ENCODE measurements around the gene KCNJ14.

The KCNJ14 gene

GRCh38 chr19:48509467-48510194, 54.3 kb downstream of the KCNJ14 start:
- no peak for DNase-seq

GRCh38 chr19:48510421-48511268, 55.3 kb downstream of the KCNJ14 start:
- peak; percentile 81 for DNase-seq

- no peak for DNase-seq
Measured at GRCh38 chr19:48511321-48511731, 56.0 kb downstream of the KCNJ14 start.

- DNase-seq = no peak
Measured at GRCh38 chr19:48511800-48512503, 56.6 kb downstream of the KCNJ14 start, which contains the start of gene LMTK3. Gene LMTK3 (minus strand): TSS chr19:48511835. CDS start chr19:48511576, 259 bp downstream.

- DNase-seq = no peak
Measured at GRCh38 chr19:48512504-48513288, 57.3 kb downstream of the KCNJ14 start.

- DNase-seq = no peak
Measured at GRCh38 chr19:48513289-48514122, 58.1 kb downstream of the KCNJ14 start.

- no peak for DNase-seq
Measured at GRCh38 chr19:48514123-48514458, 58.7 kb downstream of the KCNJ14 start.

- DNase-seq = no peak
Measured at GRCh38 chr19:48516536-48516935, 61.2 kb downstream of the KCNJ14 start.

All from right forelimb (tissue), 1 donor.